ENCODE results near the gene TPMT. TPM values are rescaled to one million over a fixed set of nuclear protein-coding genes. Genes with fewer than 3 reads are reported as not detected.

Gene TPMT
- polyA plus RNA-seq, 4 donors, result 24.5 to 74.8 (median 50.1) TPM

DNA sequence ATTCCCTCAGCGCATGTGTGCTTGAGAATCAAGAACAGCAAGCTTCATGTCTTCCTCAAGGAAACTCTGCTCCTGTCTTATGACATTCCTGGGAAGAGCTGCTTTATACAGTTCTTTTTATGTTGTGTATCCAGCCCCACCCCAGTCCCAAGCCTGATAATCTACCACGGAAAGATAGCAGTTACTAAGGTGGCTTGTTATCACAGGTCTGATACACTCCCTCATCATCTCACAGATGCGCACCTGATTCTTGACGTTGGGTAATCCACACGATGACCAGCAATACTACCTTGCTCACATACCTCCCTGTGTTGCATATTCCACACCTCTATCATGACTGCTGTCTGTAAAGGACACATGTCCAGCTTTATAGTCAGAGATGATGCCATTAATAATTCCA, 35.6 kb downstream of the TPMT start:
- DNase-seq (peak; percentile 73 to 80), FAIRE-seq (no peak)
- Histone ChIP-seq H3K36me3 (ENCODE audit: control insufficient read depth in 3 of 3, insufficient read depth in 2 of 3, low read depth in 1 of 3, low read length in 3 of 3) (no peaks in the 10 kb centered on the region), H3K4me1 (ENCODE audit: control insufficient read depth in 3 of 3, insufficient read depth in 2 of 3, low read depth in 1 of 3, low read length in 2 of 3) (peaks cover 0 to 10% (median 0%) of the 10 kb centered on the region in 3 donors), H3K4me3 (ENCODE audit: low read depth in 1 of 3, low read length in 3 of 3) (no peak overlapping the region), H3K27me3 (ENCODE audit: control insufficient read depth in 3 of 3, insufficient read depth in 3 of 3, low read length in 3 of 3) (no peaks in the 10 kb centered on the region), H3K27ac (ENCODE audit: low read depth in 1 of 3, low read length in 2 of 3) (no peak overlapping the region), H3K9me3 (ENCODE audit: control insufficient read depth in 2 of 2, insufficient read depth in 1 of 2, low read depth in 1 of 2, low read length in 1 of 2) (peaks cover 0 to 3% of the 10 kb centered on the region in 2 donors)
- WGBS, 3 donors, result 15 to 69% (median 42%) methylated on average over 5 of the region's 5 CpGs

DNA sequence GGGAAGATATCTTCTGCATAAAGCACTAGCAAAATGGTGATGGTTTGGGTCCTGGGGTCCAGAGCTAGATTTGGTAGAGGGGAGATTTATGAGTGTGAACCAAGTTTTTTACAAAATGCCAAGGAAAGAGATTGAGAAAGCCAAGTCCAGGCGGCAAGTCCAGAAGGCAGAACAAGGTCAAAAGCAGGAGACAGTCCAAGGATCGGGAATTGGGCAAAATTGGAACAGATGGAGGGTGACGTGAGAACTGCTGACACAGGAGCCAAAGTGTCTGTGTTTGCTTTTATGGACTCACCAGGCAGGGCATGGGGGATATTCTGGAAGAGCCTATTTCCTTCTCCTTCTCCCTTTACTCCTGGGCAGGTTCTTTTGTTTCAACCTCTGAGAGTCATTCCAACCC, 36.5 kb downstream of the TPMT start:
- peak in 1 of 2 donors; percentile 24 for DNase-seq

DNA sequence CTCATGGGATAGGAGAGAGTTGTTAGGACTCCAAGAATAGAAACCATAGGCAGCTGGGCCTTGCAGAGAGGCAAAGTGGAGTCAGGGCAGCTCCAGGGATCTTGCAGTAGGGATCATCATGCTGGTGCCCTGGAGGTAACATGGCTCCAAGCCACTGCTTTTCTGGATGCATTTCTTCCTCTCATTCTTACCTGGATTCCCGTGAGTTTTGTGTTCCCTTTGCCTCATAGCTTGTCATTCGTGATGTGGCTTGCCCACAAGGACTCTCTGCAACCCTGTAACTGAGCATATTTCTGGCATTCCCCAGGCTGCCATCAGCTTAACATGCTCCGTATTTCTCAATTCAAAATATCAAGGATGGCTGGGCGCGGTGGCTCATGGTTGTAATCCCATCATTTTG, 37.7 kb downstream of the TPMT start:
- Histone ChIP-seq H3K27me3 (ENCODE audit: control insufficient read depth in 3 of 3, insufficient read depth in 3 of 3, low read length in 3 of 3) (no peaks in the 10 kb centered on the region), H3K4me1 (ENCODE audit: control insufficient read depth in 3 of 3, insufficient read depth in 2 of 3, low read depth in 1 of 3, low read length in 2 of 3) (peaks cover 0 to 7% (median 0%) of the 10 kb centered on the region in 3 donors), H3K36me3 (ENCODE audit: control insufficient read depth in 3 of 3, insufficient read depth in 2 of 3, low read depth in 1 of 3, low read length in 3 of 3) (no peaks in the 10 kb centered on the region), H3K27ac (ENCODE audit: low read depth in 1 of 3, low read length in 2 of 3) (no peak overlapping the region), H3K9me3 (ENCODE audit: control insufficient read depth in 2 of 2, insufficient read depth in 1 of 2, low read depth in 1 of 2, low read length in 1 of 2) (peaks cover 0 to 3% of the 10 kb centered on the region in 2 donors), H3K4me3 (ENCODE audit: low read depth in 1 of 3, low read length in 3 of 3) (no peak overlapping the region)
- 91 to 98% (median 94%) methylated on average over 5 of the region's 5 CpGs for WGBS, 3 donors
- DNase-seq (no peak), FAIRE-seq (no peak)

More for the DNA sequence above, 36.5 kb downstream of the TPMT start:
- Histone ChIP-seq H3K4me3 (ENCODE audit: low read depth in 1 of 3, low read length in 3 of 3) (no peak overlapping the region), H3K4me1 (ENCODE audit: control insufficient read depth in 3 of 3, insufficient read depth in 2 of 3, low read depth in 1 of 3, low read length in 2 of 3) (peaks cover 0 to 10% (median 0%) of the 10 kb centered on the region in 3 donors), H3K27me3 (ENCODE audit: control insufficient read depth in 3 of 3, insufficient read depth in 3 of 3, low read length in 3 of 3) (no peaks in the 10 kb centered on the region), H3K27ac (ENCODE audit: low read depth in 1 of 3, low read length in 2 of 3) (no peak overlapping the region), H3K36me3 (ENCODE audit: control insufficient read depth in 3 of 3, insufficient read depth in 2 of 3, low read depth in 1 of 3, low read length in 3 of 3) (no peaks in the 10 kb centered on the region), H3K9me3 (ENCODE audit: control insufficient read depth in 2 of 2, insufficient read depth in 1 of 2, low read depth in 1 of 2, low read length in 1 of 2) (peaks cover 0 to 3% of the 10 kb centered on the region in 2 donors)
- no peak for FAIRE-seq
- WGBS, 3 donors, result 44 to 48% (median 45%) methylated on average over 3 of the region's 3 CpGs

DNA sequence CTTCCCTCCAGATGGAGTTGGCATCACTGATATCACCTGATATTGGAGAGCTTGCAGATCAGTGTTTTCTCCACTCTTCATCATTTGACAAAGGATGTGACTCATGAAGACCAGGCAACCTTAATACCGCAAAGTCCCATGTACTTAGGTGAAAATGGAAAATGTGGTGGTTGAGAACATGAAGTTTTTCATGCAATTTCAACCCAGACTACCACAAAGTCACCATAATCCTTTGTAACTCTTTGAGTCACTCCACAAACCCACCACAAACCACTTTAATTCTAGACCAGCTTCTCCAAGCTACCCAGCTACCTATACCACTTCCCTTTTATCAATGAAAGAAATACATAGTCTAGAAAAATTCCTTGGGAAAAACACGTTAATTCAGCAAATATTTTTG, 39.5 kb downstream of the TPMT start:
- Histone ChIP-seq H3K36me3 (ENCODE audit: control insufficient read depth in 3 of 3, insufficient read depth in 2 of 3, low read depth in 1 of 3, low read length in 3 of 3) (no peaks in the 10 kb centered on the region), H3K27me3 (ENCODE audit: control insufficient read depth in 3 of 3, insufficient read depth in 3 of 3, low read length in 3 of 3) (no peaks in the 10 kb centered on the region), H3K4me1 (ENCODE audit: control insufficient read depth in 3 of 3, insufficient read depth in 2 of 3, low read depth in 1 of 3, low read length in 2 of 3) (no peaks in the 10 kb centered on the region), H3K27ac (ENCODE audit: low read depth in 1 of 3, low read length in 2 of 3) (no peak overlapping the region), H3K9me3 (ENCODE audit: control insufficient read depth in 2 of 2, insufficient read depth in 1 of 2, low read depth in 1 of 2, low read length in 1 of 2) (no peaks in the 10 kb centered on the region), H3K4me3 (ENCODE audit: low read depth in 1 of 3, low read length in 3 of 3) (no peak overlapping the region)
- 76 to 84% (median 76%) methylated on average over 2 of the region's 2 CpGs for WGBS, 3 donors
- no peak for FAIRE-seq
- DNase-seq, result peak in 1 of 2 donors; percentile 19

DNA sequence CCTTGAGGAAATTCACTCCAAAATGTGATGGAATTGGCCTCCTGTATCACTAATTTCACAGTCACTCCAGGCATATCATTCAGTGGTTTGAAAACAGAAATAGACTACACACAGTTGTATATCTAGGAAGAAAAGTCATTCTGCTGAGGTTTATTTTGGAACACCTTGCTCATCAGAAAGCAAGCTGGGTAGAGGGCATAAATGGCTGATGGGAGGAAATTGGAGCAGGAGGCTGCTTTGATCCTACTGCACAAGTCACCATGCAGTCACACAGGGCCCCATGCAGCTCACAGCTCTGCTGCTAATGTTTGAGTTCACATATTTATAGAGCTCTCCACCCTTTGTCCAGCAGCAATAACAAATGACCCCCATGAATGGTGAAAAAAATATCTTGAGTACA, 44.7 kb downstream of the TPMT start:
- no peaks in the 10 kb centered on the region for H3K27me3 ChIP-seq (ENCODE audit: control insufficient read depth in 3 of 3, insufficient read depth in 3 of 3, low read length in 3 of 3)
- no peaks in the 10 kb centered on the region for H3K36me3 ChIP-seq (ENCODE audit: control insufficient read depth in 3 of 3, insufficient read depth in 2 of 3, low read depth in 1 of 3, low read length in 3 of 3)
- H3K27ac ChIP-seq (ENCODE audit: low read depth in 1 of 3, low read length in 2 of 3), result no peak overlapping the region
- no peak overlapping the region for H3K4me3 ChIP-seq (ENCODE audit: low read depth in 1 of 3, low read length in 3 of 3)
- H3K9me3 ChIP-seq (ENCODE audit: control insufficient read depth in 2 of 2, insufficient read depth in 1 of 2, low read depth in 1 of 2, low read length in 1 of 2), result peaks cover 0 to 4% of the 10 kb centered on the region in 2 donors
- DNase-seq (no peak), FAIRE-seq (no peak)
- no peaks in the 10 kb centered on the region for H3K4me1 ChIP-seq (ENCODE audit: control insufficient read depth in 3 of 3, insufficient read depth in 2 of 3, low read depth in 1 of 3, low read length in 2 of 3)

DNA sequence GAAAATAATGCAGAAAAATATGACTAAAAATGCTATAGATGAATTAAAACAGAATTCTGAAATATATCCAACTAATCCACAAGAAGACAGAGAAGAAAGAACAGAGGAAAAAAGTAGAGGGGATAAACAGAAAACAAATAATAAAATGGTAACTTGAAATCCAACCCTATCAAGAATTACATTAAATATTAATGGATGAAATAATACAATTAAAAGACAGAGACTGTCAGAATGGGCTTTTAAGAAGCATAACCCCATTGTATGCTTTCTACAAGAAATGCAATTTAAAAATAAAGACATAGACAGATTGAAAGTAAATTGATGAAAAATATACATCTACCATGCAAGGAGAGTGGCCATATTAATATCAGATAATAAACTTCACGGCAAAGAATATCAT, 47.8 kb downstream of the TPMT start:
- H3K4me1 ChIP-seq (ENCODE audit: control insufficient read depth in 3 of 3, insufficient read depth in 2 of 3, low read depth in 1 of 3, low read length in 2 of 3), result no peaks in the 10 kb centered on the region
- DNase-seq (no peak), FAIRE-seq (no peak)
- no peak overlapping the region for H3K27ac ChIP-seq (ENCODE audit: low read depth in 1 of 3, low read length in 2 of 3)
- H3K4me3 ChIP-seq (ENCODE audit: low read depth in 1 of 3, low read length in 3 of 3), result no peak overlapping the region
- H3K36me3 ChIP-seq (ENCODE audit: control insufficient read depth in 3 of 3, insufficient read depth in 2 of 3, low read depth in 1 of 3, low read length in 3 of 3), result no peaks in the 10 kb centered on the region
- no peaks in the 10 kb centered on the region for H3K27me3 ChIP-seq (ENCODE audit: control insufficient read depth in 3 of 3, insufficient read depth in 3 of 3, low read length in 3 of 3)
- WGBS, 3 donors, result 94 to 95% (median 94%) methylated on average over 1 of the region's 1 CpG
- peaks cover 0 to 4% of the 10 kb centered on the region in 2 donors for H3K9me3 ChIP-seq (ENCODE audit: control insufficient read depth in 2 of 2, insufficient read depth in 1 of 2, low read depth in 1 of 2, low read length in 1 of 2)

DNA sequence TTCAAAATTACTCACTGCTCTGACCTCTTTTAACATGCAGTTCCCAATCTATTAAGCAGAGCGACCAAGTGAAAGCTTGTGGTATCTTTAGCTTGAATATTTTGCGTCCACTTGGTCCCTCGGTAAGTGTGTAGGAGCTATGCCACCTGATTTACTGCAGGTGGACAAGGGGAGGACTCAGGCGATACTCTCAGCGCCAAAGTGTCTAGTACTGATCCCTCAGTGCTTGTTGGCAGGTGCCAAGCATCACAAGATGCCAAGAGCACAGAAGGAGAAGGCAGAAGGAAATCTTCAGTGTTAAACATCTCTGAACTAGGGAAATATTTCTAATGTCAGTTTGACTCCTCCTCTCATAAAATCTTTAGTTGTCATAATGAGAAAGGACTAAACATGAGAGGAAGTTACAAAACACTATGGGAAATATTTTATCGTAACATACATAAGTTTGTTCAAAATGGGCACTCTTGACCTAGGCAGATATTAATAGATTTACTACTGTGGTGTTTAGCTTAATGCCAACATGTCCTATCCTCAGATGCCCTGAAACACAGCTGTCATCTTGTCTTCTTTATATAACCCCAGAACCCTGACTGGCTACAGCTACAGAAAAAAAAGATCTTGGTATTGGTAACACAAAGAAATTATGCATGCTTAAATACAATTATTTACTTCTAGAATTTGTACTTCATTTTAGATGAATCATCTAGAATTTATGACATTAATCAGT, 51.9 kb downstream of the TPMT start:
- no peak overlapping the region for H3K4me3 ChIP-seq (ENCODE audit: low read depth in 1 of 3, low read length in 3 of 3)
- no peak for DNase-seq
- no peak overlapping the region for H3K27ac ChIP-seq (ENCODE audit: low read depth in 1 of 3, low read length in 2 of 3)
- no peaks in the 10 kb centered on the region for H3K27me3 ChIP-seq (ENCODE audit: control insufficient read depth in 3 of 3, insufficient read depth in 3 of 3, low read length in 3 of 3)
- FAIRE-seq, result no peak
- H3K4me1 ChIP-seq (ENCODE audit: control insufficient read depth in 3 of 3, insufficient read depth in 2 of 3, low read depth in 1 of 3, low read length in 2 of 3), result no peaks in the 10 kb centered on the region
- H3K36me3 ChIP-seq (ENCODE audit: control insufficient read depth in 3 of 3, insufficient read depth in 2 of 3, low read depth in 1 of 3, low read length in 3 of 3), result no peaks in the 10 kb centered on the region
- WGBS, 3 donors, result 86 to 99% (median 91%) methylated on average over 6 of the region's 6 CpGs
- peaks cover 0 to 4% of the 10 kb centered on the region in 2 donors for H3K9me3 ChIP-seq (ENCODE audit: control insufficient read depth in 2 of 2, insufficient read depth in 1 of 2, low read depth in 1 of 2, low read length in 1 of 2)

DNA sequence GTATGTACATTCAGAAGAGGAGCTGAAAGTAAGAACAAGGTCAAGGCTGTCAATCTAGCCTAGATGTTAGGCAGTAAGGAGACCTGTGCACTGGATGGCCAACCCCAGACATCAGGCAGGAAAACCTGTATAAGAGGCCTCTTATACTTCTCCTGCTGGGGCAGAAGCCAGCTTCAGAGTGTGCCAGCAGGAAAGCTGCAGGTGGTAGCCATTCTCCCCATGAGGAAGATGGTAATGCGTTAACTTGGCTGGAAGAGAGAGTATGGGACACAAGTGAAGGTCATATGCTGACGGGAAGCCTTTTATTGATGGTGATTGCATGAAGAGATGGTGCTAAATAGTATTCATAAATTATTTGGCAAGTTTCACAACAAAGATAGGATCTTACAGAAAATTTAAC, 53.0 kb downstream of the TPMT start:
- Histone ChIP-seq H3K4me1 (ENCODE audit: control insufficient read depth in 3 of 3, insufficient read depth in 2 of 3, low read depth in 1 of 3, low read length in 2 of 3) (no peaks in the 10 kb centered on the region), H3K27me3 (ENCODE audit: control insufficient read depth in 3 of 3, insufficient read depth in 3 of 3, low read length in 3 of 3) (no peaks in the 10 kb centered on the region), H3K36me3 (ENCODE audit: control insufficient read depth in 3 of 3, insufficient read depth in 2 of 3, low read depth in 1 of 3, low read length in 3 of 3) (no peaks in the 10 kb centered on the region), H3K27ac (ENCODE audit: low read depth in 1 of 3, low read length in 2 of 3) (no peak overlapping the region), H3K4me3 (ENCODE audit: low read depth in 1 of 3, low read length in 3 of 3) (no peak overlapping the region), H3K9me3 (ENCODE audit: control insufficient read depth in 2 of 2, insufficient read depth in 1 of 2, low read depth in 1 of 2, low read length in 1 of 2) (no peaks in the 10 kb centered on the region)
- WGBS, 3 donors, result 84 to 93% (median 92%) methylated on average over 2 of the region's 2 CpGs
- FAIRE-seq (no peak), DNase-seq (no peak)

DNA sequence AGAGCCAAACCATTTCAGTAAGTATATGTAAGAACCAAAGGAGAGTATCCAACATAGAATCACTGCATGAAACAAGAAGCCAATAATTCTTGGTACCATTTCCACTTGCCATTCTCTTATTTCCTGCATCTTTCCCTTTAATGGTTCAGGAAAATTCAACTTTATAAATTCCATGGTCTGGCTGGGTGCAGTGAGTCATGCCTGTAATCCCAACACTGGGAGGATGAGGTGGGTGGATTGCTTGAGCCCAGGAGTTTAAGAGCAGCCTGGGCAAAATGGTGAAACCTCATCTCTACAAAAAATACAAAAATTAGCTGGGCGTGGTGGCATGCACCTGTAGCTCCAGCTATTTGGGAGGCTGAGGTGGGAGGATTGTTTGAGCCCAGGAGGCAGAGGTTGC, 53.6 kb downstream of the TPMT start:
- H3K27ac ChIP-seq (ENCODE audit: low read depth in 1 of 3, low read length in 2 of 3), result no peak overlapping the region
- H3K9me3 ChIP-seq (ENCODE audit: control insufficient read depth in 2 of 2, insufficient read depth in 1 of 2, low read depth in 1 of 2, low read length in 1 of 2), result no peaks in the 10 kb centered on the region
- no peak for FAIRE-seq
- H3K27me3 ChIP-seq (ENCODE audit: control insufficient read depth in 3 of 3, insufficient read depth in 3 of 3, low read length in 3 of 3), result no peaks in the 10 kb centered on the region
- DNase-seq, result no peak
- H3K36me3 ChIP-seq (ENCODE audit: control insufficient read depth in 3 of 3, insufficient read depth in 2 of 3, low read depth in 1 of 3, low read length in 3 of 3), result no peaks in the 10 kb centered on the region
- 67 to 94% (median 88%) methylated on average over 1 of the region's 1 CpG for WGBS, 3 donors
- H3K4me3 ChIP-seq (ENCODE audit: low read depth in 1 of 3, low read length in 3 of 3), result no peak overlapping the region
- no peaks in the 10 kb centered on the region for H3K4me1 ChIP-seq (ENCODE audit: control insufficient read depth in 3 of 3, insufficient read depth in 2 of 3, low read depth in 1 of 3, low read length in 2 of 3)
